Heart left ventricle (tissue), 13 donors: Measurements from ENCODE around the gene TCP10L.

Experiments used
- POLR2A ChIP-seq, 2 donors: fragments of 450-650 bp; IDR thresholded peaks; one replicate each; pipeline ENCODE4 v1.6.1; 2017; ENCODE audit warnings: antibody characterized with exemption in 2 of 2, mild to moderate bottlenecking in 2 of 2, moderate library complexity in 2 of 2
- TF ChIP-seq, protein P1 (sequence below), 12 donors: fragments of 200-600 bp; sonication (generic) in 4 of 12; IDR thresholded peaks; one replicate each; pipeline versions ENCODE4 v1.5.0 to v1.8.0; 2018 to 2022; ENCODE audit warnings: antibody characterized with exemption in 12 of 12, mild to moderate bottlenecking in 5 of 12
- donor health status: ischemic (EF 13 %, LVEDD 7.1; RV severe dilation, severe dysfunction).
- donor health status: DM: no; HTN: yes; CAD: no.
- donor health status: DM: no; HTN: no; CAD: no.
- donor health status: ischemic (EF 25% LVEDD 6.9; RV normal size, moderate dysfunction).
- donor health status: ischemic (EF 25% LVEDD 5.7; RV mildly dilated, moderate dysfunction).
- donor health status: ischemic (EF 35%, LVEDD 5.7; RV mildly dilated, moderate dysfunction).
- donor health status: nonischemic (EF 11% LVEDD 7.7; RV severe dilation, severe dysfunction).
- donor health status: DM: yes; HTN: yes; CAD: no.
- donor health status: PGD.
- donor health status: ischemic (EF 29% LVEDD 5.4; RV normal size, mild dysfunction).
- donor health status: nonischemic (EF 23%, LVEDD 6.1; RV moderate dilation, normal function).

DNA sequence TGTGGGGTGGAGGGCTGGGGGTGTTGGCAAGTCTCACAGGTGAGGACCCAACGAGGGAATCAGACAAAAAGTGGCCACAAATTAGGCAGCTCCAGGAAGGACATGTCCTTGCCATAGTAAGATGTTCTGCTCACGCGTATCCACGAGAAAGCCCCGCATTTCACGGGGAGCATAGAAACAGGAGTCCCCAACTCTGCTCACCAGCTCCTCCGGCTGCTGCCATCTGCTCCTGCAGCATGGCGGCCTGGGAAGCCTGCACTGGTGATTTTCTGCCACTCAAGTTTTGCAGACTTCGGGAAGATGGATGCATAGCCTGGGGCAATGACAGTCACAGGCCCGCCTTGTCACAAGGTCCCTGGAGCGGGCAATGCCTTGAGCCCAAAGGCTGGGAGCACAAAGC is 9.3 kb downstream of the TCP10L start:
- TF ChIP-seq, protein P1, sequence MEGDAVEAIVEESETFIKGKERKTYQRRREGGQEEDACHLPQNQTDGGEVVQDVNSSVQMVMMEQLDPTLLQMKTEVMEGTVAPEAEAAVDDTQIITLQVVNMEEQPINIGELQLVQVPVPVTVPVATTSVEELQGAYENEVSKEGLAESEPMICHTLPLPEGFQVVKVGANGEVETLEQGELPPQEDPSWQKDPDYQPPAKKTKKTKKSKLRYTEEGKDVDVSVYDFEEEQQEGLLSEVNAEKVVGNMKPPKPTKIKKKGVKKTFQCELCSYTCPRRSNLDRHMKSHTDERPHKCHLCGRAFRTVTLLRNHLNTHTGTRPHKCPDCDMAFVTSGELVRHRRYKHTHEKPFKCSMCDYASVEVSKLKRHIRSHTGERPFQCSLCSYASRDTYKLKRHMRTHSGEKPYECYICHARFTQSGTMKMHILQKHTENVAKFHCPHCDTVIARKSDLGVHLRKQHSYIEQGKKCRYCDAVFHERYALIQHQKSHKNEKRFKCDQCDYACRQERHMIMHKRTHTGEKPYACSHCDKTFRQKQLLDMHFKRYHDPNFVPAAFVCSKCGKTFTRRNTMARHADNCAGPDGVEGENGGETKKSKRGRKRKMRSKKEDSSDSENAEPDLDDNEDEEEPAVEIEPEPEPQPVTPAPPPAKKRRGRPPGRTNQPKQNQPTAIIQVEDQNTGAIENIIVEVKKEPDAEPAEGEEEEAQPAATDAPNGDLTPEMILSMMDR (IDR thresholded peaks at IDR 0.05) = no peak
- no peak for TF ChIP-seq POLR2A (IDR thresholded peaks at IDR 0.05)
